ENCODE results near the gene BRD1.
"Not testable (repeated sequence)": the region's sequence is repeated elsewhere in the genome, so short reads cannot be mapped to it uniquely, and the experiment has no call there.

BRD1 gene

DNA sequence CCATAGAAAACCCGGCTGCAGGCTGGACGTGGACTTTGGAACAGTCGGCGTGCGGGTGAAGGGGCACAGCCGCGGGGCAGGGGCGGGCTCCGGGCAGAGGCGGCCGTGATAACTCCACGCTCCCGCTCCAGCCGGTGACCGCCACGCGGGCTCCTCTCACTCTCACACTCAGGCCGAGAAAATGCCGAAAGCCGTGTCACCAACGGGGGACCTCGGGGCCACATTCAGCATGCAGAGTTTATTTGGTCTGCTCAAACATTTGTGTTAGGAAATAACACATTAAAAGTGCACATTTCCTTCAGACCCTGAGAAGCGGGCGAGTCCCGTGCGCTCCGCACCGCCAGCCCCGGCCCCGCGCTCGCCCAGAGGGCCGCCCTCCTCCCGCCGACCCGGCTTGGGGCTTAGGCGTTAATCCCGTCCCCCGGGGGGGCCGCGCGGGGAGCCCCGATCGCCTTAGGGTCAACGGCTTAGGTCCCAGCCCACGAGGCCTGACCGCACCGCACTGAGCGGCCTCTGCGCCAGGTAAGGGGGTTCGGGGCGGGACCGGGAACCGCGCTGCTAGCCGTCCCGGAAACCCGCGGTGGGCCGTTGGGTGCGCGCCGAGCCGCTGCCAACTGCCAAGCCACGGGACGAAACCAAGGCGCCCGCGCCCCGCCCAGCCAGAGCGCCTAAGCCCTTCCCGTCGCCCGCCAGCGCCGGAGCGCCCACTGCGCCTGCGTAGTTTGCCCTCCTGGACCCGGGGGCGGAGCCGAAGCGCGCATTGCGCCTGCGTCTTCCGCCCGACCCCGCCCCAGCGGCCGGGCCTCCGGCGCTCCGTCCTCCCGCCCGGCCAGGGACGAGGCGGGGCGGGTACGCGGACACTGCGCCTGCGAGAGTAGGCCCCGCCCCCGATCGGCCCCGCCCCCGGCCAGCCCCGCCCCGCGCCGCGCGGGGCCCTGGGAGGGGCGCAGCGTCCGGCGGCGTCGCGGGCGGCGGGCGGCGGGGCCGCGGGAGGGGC is 25.5 kb upstream of the BRD1 start, which contains the start of gene ZBED4:
Gene ZBED4 (plus strand): TSS at position 947 of the 997 bp plus-strand sequence. CDS start 29,819 bp downstream, outside the sequence.
- DNase-seq = peak; percentile 95

- DNase-seq = not testable (repeated sequence)
These were observed 24.9 kb upstream of the BRD1 start for GRCh38 chr22:49852568-49852897.

DNA sequence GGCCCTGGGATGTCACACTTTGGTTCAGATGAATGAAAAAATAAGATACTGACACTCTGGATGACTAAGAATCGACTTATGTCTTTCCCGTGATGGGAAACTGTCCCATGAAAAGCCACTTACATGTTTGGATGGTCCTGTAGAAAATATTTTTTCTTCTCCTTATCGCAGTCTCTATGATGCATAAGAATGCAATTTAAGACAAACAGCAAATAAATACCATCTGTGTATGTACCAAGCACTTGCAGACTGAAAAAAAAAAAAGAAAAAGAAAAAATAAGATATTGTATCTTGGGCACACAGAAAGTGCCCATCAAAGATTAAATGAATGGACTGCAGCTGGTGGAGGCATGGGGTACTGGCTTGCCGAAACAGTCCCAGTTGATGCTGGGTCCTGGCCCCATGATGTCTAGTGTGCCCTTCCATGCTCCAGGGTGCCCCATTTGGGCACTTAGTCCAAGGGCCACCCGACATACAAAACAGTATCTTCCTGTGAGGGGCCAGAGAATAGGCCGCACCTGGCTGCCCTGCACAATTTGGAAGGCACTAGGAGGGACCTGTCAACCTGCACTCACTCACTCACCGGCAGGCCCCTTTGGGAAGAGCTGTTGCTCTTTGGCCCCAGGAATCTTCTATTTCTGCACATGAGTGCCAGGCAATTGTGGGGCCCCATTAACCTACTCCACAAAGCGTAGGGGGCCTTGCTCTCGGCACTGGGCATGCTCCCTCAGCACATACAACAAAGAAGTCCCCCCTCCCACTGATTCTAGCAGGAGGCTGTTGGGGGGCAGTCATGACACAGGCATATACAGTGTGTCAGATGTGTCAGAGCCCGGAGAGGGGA is 23.5 kb upstream of the BRD1 start:
- no peak for DNase-seq

DNA sequence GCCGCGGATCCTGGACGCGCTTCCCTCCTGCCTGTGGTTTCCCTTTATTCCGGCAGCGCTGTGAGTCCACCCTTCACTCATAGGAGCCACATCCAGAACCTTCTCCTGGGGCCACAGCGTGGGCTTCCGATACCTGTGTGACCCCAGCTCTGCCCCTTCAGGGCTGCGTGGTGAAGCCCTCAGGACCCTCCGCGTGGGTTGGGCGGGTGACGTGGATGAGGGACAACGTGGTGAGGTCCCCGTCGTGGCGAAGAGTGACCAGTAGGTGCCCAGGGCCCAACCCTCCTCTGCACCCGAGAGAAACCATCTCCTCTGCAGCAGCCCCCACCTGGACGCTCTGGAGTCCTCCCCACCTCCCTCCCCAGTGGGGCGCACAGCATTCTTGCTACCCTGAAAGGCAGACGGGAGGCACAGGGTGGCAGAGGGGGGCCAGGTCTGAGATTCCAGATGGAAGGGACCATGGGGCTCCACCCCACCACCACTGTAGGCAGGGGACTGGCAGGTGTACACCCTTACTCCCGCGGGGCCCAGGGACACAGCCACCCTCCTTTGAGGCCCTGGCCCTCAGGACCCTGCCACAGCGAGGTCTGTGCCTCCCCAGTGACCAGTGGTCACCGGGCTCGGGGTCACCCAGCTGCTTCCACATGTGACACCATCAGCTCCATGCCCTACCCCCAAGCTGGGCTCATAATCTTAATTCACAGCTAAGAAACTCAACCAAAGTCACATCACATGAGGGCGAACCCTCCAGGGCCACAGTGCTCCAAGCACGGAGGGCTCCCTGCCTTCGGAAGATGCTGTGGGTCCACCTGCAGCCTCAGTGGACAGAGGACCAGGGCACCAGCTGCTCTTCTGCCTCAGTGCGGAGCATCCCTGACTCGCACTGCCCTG is 22.6 kb upstream of the BRD1 start:
- no peak for DNase-seq

- DNase-seq = no peak
These were observed 21.7 kb upstream of the BRD1 start for GRCh38 chr22:49849161-49850020.

GRCh38 chr22:49848690-49849160 is 21.1 kb upstream of the BRD1 start:
- DNase-seq = no peak

DNA sequence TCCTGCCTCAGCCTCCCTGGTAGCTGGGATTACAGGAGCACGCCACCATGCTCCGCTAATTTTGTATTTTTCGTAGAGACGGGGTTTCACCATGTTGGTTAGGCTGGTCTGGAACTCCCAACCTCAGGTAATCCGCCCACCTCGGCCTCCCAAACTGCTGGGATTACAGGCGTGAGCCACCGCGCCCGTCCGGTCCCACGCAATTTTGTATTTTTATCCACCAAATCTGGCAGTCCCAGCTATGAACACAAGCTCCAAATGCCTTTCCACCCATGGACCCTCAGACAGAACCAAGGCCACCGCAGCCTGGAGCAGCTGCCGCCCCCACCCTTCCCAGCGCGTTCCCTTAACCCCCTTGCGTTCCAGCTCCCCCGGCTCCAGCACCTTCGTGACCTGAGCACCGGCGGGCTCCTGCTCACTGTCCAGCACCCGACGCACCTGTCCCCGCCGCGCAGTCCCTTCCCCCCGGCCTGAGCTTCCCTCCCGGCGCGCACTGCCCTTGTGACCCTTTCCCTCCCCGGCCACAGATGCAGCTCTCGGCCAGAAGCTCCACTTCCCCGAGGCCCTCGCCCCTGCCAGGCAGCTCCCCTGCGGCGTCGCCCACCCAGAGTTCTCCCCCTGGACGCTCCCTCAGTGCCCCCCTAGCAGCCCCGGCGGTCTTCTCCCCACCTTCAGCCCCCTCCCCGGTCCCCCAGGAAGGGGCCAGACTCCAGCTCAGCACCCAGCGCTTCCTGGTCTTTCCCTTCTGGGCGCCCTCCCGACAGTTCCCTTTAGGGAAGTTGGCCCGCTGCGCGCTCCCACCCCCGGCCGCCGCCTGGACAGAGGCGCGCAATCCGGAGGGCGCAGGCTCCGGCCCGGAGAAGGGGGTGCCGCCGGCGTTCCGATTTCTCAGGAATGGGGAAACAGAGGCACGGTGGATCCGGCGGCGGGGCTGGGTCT is 20.3 kb upstream of the BRD1 start:
- DNase-seq = no peak

GRCh38 chr22:49845666-49846459 is 18.2 kb upstream of the BRD1 start:
- DNase-seq = no peak

DNA sequence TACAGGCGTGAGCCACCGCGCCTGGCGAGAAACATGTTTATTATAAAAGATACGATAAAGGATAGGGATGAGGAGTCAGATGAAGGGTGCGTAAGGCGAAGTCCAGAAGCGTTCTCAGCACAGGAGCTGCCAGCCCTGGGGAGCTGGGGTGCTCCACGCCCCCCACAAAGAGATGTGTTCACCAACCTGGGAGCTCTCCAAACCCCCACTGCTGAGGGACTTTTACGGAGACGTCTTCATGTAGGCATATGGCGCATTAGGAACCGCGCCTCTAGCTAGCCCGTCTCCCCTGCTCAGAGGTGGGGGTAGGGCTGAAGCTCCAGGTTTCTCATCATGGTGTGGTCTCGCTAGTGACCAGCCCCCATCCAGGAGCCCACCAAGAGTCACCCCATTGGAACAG is 17.6 kb upstream of the BRD1 start:
- DNase-seq = no peak

DNA sequence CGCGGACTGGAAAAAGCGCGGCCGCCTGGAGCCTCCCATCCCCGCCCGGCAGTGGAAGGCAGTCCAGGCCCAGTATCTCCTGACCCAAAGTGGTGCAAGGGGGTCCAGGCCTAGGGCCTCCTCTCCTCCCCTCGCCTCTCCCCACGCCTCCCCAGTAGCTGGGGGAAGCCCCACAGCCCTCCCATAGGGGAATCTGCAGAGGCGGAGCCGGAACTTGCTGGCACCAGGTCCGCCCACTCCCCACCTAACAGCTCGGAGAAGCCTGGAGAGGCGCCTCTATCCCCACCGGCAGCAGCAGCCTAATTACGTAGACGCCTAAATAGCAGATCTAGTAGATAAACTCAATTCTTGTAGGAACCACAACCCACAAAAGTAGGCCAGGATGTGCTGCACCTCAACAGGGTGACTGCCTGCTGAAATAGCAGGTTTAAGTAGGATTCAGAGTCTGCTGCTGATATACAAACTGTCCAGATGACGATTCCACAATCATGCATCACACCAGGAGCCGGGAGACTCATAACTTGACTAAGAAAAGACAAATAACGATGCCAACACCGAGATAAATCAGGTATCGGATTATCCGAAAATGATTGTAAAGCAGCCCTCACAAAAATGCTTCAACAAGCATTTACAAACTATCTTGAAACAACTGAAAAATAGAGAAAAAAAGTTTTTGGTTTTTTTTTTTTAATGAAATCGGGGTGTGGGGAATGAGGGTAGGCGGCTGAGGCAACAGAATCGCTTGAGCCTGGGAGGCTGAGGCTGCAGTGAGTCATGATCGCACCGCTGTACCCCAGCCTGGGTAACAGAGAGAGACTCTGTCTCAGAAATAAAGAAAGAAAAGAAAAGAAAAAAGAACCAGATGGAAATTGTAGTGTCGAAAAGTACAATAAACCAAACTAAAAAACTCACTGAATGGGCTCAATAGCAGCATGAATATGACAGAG is 11.4 kb upstream of the BRD1 start:
- peak; percentile 39 for DNase-seq

DNA sequence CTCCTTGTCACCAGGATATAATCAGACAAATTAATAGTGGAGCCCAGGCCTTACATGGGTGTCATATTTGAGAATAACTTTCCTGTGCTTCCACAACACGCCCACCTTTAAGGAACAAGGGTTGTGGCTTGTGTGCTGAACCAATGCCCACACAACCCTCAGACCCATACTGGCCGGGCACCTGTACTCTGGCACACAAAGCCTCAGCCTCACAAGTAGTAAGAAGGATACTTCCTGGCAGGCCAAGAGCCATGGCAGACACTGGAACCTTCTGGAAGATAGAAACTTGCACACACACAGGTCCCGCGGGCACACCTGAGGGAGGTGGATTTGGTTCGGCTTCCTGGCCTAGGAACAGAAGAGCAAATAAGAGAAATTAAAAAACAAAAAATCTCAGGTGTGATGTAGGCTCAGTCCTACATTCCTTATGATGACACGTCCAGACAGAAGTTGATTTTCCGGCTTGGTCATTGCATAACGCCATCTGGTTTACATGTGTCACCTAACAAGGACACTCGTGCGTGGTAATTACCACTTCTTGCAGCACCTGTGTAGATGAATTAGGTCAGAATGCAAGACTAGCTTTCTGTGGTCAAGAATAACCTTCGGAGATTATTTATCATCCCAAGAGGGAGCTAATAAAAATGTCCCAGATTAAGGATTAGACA is 5.8 kb upstream of the BRD1 start:
- DNase-seq = no peak

GRCh38 chr22:49829044-49829853 is 1.6 kb upstream of the BRD1 start:
- DNase-seq = no peak

DNA sequence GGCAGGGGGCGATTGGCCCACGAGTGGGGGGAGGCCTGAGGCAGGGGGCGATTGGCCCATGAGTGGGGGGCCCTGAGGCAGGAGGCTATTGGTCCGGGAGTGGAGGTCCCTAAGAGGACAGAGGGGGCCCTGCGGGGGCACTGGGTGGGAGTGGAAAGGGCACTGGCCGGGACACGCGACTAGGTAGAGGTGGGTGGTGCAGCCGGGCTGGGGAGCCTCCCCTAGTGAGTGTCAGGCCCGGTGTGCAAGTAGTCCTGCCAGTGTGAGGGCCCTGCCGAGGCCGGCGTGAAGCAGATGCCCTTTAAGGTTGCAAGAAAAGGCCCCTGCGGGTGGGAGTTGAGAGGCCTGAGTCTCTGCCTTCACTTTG is 909 bp upstream of the BRD1 start:
- no peak for DNase-seq

GRCh38 chr22:49827271-49827852 is 311 bp downstream of the BRD1 start:
- no peak for DNase-seq

DNA sequence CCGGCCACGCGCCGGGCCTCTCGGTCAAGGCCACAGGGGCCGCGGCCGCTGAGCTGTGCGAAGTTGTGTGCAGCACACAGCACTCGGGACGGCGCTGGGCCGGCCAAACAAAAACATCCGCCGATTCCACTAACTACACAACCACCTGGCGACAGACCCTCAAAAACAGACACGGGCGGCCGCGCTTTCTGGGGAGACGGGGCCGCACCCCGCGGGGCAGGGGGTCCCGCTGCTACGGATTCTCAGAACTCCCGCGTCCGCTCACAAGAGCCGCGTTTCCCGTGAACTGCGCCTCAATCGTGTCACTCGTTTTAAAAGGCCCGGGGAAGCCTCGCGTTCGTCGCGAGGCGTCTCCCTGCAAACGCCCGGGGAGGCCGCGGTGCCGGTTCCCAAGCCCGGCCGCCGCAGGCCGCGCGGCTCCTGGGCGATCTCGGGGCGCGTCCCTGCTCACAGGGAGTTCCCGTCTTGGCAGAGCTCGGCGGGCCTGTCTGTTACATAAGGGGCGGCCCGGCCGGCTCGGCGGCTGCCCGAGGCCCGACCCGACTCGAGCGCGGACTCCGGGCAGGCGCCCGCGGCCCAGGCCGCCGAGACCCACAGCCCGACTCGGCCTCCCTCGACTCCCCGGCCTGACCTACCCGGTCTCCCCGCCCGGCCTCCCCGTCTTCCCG is 936 bp downstream of the BRD1 start:
- no peak for DNase-seq
